Measurements from ENCODE around the gene KLHL29.

The KLHL29 gene

DNA sequence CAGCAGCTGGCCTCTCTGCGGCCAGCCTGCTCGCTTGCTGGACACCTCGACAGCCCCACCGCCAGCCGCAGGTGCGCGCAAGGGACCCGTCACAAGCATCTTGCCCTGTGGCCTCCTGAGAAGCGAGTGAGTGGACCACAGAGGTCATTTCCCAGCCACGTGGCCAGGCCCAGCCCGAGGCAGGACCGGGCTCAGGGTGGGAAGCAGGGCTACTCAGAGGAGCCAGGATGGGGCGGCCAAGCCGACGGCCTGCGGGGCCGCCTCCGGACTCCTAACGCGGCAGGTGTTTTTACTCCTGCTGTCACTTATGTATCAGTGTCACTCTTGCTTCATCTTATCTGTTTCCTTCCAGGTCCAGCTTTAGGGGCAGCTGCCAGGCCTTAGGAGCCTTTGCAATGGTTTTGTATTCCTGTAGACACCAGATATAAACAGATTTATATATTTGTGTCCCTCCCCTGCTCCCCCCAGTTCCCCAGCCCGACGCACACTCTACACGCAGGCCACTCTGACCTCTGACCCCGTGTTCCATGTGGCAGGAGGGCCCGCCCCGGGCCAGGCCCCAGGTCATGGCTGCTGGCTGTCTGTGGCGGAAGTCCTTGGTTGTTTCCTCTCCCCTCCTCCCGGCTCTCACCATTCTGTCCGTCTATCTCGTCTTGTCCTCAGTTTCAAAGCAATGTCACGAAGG, 305.6 kb downstream of the KLHL29 start:
- DNase-seq = no peak

DNA sequence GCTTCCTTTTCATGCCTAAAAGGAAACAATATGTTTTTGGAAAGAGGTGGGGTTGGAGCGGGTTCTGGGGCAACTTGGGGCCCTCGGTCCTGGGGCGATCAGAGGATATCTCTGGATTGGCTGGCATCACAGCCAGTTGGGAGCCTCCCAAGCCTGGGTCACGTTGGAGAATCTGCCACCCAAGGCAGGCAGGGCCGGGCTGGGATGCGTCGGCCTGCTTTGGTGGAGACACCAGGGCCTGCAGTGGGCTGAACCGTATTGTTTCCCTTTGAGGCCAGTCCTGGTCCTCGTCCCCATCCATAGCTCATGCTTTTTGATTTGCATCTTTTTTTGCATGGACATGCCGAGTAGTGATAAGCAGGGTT, 306.1 kb downstream of the KLHL29 start:
- DNase-seq = no peak

DNA sequence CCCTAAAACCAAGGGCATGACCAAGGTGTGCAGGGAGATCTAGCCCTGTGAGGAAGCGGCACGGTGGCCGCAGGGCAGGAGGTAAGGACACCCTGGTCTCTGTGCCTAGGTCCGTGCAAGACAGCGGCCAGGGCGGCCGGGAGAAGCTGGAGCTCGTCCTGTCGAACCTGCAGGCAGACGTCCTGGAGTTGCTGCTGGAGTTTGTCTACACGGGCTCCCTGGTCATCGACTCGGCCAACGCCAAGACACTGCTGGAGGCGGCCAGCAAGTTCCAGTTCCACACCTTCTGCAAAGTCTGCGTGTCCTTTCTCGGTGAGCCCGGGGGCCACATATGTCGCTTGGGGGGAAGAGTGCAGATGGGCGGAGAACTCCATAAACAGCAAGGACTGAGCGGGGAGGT, 306.6 kb downstream of the KLHL29 start:
- DNase-seq = no peak

DNA sequence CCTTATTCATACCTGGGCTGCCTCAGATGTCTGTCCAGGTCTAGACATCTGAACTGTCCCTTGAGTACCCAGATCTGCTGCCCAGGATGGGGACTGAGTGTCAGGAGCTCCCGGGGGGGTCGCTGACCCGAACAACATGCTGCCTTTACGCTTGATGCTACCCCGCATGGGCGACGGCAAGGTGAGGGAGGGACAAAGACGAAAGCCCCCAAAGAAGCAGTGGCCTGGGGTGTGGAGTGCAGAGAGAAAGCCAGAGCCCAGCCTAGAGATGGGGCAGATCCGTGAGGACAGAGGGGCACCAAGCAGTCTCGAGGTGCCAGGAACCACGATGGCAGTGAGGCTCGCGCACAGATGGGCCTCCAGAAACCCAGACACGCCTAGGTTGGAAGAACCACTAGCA, 307.3 kb downstream of the KLHL29 start:
- no peak for DNase-seq

DNA sequence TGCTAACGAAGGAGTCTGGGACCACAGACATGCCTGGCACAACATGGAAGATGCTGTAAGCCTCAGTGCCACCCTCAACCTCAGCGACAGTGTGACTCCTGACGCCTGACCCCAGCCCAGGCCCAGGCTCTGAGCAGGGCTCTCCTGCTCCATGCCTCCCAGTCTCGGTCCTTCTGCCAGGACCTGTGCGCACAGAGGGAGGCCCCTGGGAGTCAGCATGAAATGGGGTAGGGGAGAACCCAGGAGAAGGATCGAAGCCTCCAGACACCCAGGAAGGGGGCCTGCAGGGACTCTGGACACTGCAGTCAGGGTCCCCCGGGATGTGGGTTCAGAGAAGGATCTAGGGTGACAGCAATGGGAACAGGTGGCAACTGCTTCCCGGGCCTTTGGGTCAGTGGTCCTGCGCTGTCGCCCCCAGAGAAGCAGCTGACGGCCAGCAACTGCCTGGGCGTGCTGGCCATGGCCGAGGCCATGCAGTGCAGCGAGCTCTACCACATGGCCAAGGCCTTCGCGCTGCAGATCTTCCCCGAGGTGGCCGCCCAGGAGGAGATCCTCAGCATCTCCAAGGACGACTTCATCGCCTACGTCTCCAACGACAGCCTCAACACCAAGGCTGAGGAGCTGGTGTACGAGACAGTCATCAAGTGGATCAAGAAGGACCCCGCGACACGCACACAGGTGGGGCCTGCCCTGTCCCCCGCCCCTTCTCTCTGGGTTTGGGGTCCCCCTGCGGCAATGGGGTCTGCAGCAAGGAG, 308.0 kb downstream of the KLHL29 start:
- DNase-seq = no peak

DNA sequence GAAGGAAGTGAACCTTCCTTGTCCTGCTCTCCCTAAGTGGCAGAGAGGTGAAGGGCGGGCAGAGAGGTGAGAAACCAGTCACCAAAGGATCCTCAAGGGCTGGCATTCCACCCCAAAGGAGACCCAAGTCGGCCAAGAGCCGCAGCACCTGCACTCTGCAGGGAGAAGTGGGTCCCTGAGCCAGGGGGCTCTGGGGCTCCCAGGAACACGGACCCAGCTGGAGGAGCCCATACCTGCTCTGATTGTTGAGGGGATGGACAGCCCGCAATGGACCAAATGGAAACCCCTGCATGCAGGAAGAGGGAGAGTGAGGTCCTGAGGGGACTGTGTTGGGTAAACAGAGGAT, 308.6 kb downstream of the KLHL29 start:
- DNase-seq = no peak

DNA sequence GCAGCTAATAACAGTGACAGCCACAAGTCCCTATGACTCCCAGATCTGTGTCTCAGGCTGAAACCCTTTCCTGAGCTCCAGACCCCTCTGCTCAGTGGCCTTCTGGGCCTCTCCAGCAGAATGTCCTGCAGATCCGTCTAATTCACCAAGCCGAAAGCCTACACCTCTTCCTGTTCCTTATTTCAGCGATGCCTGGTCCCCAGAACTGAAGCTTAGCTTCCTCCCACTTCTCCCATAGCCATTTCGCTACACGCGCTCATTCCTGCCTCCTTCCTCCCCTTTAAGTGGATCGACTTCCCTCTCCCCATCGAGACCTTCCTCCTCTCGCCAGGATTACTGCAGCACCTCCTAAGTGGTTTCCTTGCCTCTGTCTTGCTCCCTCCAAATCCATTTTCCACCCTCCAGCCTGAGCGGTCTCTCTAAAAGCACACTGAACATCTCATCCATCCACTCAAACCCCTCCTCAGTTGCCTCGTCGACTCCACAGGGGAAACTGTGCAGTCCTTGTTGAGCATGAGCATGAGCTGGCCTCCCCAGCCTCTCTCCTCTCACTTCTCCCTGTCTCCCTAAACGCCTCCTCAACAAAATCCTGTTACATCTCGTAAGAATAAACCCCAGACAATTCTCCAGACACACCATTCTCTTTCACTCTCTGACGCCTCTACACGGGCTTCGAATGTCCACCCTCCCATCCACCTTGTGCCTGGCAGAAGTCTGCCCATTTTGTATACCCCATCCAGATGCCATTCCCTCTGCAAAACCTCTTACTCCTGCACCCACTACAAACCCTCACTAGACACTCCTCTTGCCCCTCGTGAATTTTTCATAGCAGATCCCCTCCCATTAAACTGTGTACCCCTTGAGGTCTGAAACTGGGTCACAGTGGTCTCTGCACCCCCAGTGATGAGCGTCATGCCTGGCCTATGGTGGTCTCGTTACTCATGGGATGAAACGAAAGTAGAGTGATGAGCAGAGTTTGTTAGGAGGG, 309.4 kb downstream of the KLHL29 start:
- DNase-seq = peak; percentile 6

DNA sequence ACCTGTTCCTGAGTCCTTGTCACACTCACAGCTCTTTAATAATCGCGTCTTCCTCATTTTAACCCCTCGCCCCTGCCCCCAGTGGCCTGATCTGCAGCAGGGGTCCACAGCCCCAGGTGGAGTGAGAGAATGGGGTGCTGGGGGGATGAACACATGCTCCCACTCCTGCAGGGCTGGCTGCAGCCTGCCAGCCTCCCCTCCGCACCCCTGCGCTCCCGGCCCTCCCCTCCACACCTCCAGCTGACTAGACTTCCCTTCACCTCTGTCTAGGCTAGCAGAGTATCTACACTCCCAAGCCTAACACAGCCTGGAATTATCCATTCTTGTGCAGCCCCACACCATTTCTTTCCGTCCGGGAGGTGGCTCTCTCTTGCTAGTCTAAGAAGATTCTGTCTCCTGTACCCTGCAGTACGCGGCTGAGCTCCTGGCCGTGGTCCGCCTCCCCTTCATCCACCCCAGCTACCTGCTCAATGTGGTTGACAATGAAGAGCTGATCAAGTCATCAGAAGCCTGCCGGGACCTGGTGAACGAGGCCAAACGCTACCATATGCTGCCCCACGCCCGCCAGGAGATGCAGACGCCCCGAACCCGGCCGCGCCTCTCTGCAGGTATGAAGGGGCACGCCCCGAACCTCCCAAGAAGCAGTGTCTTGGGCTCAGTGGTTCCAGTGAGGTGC, 310.4 kb downstream of the KLHL29 start:
- DNase-seq = no peak

DNA sequence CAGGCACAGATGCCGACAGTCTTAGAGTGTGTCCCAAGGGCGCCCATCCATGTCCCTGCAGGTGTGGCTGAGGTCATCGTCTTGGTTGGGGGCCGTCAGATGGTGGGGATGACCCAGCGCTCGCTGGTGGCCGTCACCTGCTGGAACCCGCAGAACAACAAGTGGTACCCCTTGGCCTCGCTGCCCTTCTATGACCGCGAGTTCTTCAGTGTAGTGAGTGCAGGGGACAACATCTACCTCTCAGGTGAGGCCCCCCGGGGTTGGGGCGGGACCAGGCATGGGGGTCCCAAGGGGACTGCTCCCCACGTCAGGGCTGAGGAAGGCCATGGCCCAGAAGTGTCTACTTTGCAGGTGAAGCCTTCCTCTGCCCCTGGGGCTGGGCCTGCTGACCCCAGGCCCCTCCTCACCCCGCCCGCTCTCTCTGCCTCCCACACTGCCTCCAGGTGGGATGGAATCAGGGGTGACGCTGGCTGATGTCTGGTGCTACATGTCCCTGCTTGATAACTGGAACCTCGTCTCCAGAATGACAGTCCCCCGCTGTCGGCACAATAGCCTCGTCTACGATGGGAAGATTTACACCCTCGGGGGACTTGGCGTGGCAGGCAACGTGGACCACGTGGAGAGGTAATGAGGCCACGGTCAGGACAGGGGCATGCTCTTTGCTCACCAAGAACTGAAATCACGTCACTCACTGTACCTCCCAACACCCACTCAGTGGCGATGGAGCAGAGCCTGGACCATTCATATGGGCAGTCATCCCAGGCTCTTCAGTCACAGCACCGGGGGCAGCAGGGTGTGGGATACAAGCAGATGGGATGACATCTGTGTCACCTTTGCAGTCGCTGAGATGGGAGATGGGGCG, 311.1 kb downstream of the KLHL29 start:
- DNase-seq = no peak

DNA sequence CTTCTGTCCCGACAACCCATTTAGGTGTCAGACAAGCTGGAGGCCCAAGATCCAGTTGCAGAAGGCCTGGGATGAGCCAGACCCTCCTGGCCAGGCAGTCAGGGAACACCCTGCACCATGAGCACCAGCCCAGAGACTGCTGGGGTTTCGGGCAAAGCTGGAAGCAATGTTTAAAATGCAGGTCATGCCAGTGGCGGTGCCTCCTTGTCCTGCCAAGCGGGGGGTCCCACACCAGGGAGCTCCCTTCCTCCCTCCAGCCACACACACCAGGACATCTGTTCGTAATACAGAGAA, 311.7 kb downstream of the KLHL29 start:
- no peak for DNase-seq

DNA sequence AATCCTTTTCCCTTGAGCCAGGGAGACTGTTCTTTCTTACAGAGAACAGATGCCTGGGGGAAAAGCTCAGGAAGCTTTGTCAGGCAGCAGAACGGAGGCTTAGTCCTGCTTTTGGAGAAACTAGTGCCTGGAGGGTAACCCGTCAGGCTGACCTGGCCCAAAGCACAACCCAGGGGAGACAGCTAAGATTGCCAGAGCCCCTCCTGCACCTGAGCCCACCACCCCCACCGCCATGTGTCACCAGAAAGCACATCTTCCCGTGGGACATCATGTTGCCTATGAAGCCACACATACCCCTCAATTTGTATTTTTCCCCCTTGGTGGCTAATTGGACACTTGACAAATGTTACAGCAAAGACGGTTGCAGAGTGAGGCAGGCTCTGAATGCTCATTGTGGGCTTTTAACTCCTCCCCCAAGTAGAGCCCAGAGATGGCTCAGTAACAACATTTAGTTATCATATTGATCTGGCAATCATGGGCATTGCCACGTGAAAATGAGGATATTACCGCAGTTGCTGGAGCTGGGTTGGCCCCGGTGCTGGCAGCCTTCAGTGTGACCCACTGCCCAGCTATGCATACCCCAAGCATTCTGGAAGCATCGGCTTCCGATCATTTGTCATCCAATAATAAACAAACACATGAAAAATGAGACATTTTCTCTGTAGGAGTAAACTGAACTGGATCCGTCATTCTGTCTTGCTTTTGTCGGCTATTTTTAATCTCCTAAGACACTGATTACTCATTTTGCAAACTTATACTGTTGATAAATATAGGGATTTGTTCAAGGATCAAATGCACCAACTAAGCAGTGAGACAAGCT, 312.5 kb downstream of the KLHL29 start:
- DNase-seq = no peak

DNA sequence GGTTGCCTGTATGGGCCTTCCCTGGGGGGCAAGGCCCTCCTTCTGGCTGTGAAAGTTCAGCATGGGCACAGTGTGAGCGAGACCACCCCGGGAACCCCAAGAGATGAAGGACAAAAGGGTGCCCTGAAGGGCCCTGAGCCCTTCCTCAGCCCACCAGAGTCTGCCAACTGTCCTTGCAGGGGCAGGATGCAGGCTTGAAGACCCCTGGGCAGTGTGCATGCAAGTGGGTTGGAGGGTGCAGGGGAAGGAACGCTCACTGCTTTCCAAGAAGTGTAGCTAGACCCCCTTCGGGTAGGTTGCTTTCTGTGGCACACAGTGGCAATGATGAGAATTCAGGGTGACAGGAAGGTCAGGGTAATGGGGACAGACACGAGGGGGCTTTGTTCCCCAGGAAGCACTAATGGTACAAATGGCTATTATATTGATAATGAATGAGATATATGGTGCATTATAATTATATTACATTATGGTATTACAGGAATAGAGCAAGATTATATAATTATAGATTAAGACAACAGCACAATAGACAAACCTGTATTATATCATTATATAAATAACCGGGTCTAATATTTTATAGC, 313.2 kb downstream of the KLHL29 start:
- DNase-seq = no peak

DNA sequence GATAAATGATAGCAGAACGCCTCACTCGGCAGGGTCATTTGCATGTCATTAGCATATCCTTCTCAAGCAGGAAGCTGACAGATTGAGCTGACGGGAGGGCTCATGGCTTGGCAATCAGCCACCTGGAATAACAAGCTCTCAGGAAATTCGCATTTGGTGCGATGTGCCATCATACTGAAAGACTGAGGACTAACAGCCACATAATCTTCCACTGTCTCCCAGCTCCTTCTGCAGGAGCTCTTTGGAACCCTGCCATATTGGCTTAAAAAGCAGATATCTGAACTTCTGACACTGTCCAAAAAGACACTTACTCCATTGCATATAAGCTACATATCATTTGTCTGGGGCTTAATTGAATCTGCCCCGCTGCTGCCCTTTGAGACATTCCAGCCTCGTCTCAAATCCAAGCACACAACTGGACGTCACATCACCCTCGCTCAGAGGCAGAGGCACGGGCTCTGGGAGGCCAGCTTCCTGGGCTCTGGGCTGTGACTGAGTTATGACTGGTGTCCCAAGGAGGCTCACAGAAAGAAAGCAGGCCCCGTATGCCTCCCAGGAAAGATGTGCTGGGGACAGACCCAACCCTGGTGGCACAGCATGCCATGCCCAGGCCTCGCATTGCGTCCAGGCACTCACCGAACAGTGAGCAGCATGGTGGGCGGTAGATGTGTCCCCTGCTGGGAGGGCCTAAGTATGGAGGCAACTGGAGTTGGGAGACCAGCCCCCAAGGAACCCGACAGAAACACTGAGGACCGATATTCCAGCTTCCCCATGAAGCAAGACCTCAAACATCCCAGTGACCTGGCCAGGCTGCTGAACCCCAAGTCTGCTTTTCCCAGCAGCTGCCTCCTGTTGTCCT, 314.0 kb downstream of the KLHL29 start:
- DNase-seq = no peak

DNA sequence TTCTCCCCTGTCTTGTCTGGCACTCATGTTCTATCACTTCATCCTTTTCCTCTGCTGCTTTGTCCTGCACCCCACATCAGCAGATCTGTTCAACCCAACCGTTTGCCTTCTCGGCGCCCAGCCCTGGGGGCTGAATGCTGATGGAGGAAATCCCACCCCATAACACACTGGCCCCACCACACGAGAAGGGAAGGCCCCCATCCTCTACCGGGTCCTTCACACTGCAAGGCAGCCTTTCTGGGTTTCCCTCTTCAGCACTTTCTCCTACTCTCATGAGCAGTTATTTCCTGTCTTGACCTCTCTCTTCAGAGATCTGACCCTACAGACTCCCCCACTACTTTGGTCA, 314.6 kb downstream of the KLHL29 start:
- no peak for DNase-seq

DNA sequence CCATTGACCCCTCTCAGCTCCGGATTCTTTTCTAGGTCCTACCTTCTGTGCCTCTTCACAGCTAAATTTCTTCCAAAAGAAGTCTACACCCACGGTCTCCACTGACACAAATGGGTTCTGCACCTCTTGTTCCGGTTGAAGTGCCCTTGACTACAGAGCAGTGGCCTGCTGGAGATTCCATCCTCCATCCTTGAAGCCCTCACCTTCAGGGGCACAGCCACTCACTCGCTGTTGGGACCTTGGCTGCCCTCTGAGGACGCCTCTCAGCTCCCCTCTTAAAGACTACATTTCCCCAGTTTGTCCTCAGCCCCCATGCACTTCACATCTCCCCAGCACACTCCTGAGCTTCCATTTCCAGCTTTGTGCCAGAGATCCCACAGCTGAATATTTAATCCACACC, 315.6 kb downstream of the KLHL29 start:
- DNase-seq = no peak

DNA sequence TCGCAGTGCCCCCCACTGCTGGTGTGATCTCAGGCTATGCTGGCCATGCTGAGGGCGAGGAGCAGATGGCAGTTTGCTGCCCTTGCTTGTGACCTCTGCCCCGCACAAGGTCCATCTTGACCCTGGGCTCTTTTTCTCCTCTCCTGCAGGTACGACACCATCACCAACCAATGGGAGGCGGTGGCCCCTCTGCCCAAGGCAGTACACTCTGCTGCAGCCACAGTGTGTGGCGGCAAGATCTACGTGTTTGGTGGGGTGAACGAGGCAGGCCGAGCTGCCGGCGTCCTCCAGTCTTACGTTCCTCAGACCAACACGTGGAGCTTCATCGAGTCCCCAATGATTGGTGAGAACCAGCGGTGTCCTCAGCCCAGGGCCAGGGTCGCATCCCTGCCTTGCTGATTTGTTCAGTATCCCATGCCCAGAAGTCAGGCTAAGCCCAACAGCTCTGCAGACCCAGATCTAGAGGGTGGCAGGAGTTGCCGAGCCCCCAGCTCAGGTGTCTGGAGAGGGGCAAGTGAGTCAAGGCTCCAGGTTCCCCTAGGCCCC, 318.1 kb downstream of the KLHL29 start:
- no peak for DNase-seq

DNA sequence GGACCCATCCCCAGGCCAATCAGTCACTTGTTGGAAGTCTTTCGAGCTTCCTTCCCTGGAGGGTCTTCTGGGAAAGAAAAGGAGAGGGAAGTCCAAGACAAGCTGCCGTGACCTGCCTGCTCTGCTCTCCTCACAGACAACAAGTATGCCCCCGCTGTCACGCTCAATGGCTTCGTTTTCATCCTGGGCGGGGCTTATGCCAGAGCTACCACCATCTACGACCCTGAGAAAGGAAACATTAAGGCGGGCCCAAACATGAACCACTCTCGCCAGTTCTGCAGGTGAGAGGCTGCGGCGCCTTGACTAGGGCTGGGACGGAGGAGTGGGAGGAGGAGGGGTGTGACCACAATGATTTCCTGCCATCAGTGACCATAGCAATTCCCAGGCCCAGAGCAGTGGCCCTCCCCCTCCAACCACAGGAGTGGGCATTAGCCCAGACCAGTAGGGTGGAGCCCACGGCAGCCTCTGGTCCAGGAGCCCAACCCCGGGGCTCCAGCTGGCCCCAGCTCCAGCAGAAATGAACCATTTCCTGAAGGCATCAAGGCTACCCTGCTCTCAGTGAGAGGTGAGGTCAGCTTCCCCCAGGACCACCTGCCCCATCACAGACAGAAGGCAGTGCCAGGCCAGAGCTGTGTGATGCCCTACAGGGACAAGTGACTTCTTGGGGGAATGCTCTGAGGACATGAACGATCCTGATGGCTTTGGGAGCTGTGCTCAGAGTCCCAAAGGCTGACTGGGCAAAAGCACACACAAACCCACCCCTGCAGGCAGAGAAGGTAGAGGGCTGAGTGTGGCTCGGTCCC, 318.8 kb downstream of the KLHL29 start:
- no peak for DNase-seq

DNA sequence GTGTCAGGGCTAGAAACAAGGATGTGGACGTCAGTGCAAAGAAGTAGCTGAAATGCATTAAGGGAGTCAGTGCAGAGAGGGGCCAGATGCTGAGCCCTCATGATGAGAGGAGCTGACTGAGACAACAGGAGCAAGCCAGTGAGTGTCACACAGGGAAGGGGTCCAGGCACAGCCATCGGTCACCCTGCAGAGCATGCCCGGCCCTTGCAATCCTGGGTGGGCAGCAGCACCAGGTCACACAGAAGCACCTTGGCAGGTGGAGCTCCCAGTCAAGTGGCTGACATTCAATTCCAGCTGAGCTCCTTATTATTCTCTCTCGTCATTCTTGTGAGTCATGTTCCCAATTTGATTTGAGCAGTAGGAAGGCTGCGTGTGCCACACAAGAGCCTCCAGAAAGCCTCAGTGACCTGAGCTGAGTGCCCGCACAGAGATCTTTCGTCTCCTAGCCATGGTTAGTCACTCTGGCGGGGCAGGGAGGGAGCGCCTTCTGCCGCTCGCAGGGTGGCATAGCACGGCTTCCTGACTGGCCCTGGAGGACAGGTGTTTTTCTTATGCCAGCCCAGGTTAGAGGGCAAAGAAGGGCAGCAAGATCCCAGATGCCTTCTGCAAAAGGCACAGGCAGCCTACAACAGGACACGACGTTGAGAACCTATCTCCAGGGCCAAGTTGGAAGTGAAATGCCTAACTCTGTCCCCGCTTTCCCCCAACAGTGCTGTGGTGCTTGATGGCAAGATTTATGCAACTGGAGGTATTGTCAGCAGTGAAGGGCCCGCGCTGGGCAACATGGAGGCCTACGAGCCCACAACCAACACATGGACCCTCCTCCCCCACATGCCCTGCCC, 321.0 kb downstream of the KLHL29 start:
- no peak for DNase-seq

All from inflammatory macrophage treated with lipopolysaccharide for 4 hours (primary cell).